GM21515 (cell line): Measurements from ENCODE around the gene TIMP1.

Experiments
- ATAC-seq: cut with Tn5 transposase; IDR thresholded peaks from one replicate; pipeline ENCODE4 v1.9.1; 2021; ENCODE audit not compliant: unreplicated experiment

The TIMP1 gene

GRCh38 chrX:47573341-47574075, 8.7 kb upstream of the TIMP1 start:
- no peak for ATAC-seq

- no peak for ATAC-seq
These were observed 8.1 kb upstream of the TIMP1 start for GRCh38 chrX:47574076-47574546.

- ATAC-seq: no peak
These were observed 7.5 kb upstream of the TIMP1 start for GRCh38 chrX:47574547-47575301.

GRCh38 chrX:47576021-47576898, 6.0 kb upstream of the TIMP1 start:
- no peak for ATAC-seq

DNA sequence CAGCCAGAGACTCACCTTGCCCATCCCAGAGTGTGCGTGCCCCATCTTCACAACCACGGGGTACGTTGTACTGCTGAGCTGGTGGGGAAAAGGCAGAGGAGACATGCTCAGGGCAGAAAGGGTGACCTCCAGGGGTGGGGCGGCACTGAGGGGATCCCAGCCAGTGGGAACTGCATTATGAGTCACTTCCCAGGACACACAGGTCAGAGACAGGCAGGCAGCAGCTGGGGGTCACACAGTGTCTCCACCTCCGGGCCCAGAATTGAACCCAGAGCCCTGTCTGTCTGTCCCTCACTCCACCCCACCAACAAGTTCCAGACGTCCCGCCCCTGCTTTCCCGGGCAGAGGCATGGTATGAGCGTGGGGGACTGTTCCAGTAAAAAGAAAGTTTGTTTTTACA, 4.8 kb upstream of the TIMP1 start:
- ATAC-seq: no peak

DNA sequence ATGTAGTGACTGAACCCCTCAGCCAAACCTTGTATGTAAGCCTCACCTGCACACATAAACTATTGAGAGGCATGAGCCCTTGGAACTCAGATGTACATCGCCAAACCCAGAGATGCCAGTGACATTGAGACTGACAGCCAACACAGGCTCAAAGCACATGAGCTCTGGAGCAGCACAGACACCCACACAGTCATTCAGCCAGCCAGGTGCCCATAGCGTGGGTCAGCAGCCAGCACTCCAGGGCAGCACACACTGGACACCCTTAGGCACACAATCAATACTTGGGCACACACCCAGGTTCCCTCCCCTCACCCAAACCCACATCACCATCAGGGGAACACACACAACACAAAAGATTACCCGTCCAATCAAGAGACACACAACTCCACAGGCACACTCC, 4.3 kb upstream of the TIMP1 start:
- ATAC-seq: no peak

- ATAC-seq: no peak
These were observed 3.5 kb upstream of the TIMP1 start for GRCh38 chrX:47578692-47579091.

- no peak for ATAC-seq
These were observed 2.7 kb upstream of the TIMP1 start for GRCh38 chrX:47579537-47579936.

DNA sequence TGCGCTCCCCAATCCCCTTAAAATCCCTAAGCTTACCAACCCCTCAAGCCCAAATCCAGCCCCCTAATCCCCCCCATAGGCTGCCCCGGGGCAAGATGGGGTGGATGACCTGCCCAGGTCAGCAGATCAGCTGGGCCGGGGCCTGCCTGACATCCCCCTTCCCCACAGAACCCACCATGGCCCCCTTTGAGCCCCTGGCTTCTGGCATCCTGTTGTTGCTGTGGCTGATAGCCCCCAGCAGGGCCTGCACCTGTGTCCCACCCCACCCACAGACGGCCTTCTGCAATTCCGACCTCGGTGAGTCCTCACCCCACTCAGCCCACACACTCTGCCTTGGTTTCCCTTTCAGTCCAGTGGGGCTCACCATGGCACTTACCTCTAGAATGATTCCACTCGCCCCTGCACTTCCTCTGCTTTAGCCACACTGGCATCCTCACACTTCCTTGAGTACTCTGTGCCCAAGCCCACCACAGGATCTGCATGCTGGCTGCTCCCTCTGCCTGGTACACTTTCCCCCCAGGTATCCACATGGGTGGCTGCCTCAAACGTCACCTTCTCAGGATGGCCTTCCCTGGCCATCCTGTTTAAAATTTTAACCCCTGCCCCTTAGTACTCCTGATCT, 1.1 kb downstream of the TIMP1 start:
- no peak for ATAC-seq

GRCh38 chrX:47584714-47585113, 2.5 kb downstream of the TIMP1 start:
- ATAC-seq: no peak

- no peak for ATAC-seq
These were observed 3.0 kb downstream of the TIMP1 start for GRCh38 chrX:47585273-47585672.

- ATAC-seq: no peak
These were observed 4.0 kb downstream of the TIMP1 start for GRCh38 chrX:47586043-47586787.

- no peak for ATAC-seq
These were observed 5.1 kb downstream of the TIMP1 start for GRCh38 chrX:47587091-47587891.

DNA sequence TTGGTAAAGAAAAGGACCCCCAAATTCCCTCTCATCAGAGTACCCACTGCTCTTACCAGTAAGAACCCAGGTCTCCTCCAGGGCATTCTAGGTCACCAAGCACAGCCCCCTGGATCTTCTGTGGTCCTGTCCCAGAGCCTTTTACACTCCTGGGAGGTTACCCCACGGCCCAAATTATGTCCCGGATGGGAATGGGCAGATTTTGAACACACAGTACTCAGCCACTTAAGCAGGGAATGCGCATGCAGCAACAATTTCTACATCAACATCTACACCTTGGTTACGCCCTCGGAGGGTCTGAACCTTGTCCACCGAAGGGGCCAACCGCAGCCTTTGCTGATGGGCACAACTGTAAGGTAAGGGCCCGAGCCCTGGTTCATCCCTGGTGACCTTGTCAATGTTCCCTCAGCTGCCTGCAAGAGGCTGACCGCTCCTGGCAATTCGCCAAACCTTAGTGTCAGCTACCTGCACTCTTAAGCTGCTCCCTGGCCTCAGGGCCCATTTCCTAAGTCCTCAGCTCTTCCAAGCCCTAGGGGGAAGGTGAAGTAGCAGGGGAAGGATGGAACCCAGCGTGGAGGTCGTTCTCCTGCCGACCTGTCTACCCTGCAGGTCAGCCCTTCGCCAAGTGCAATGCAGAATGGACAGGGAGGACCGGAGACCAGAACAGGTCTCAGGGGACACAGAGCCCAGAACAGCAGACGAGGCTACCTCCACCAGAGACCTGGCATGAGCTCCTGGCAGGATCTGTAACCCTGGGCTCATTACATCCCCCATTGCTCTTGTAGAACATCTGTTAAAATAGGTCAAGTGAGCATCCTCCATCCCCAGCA, 5.9 kb downstream of the TIMP1 start:
- no peak for ATAC-seq

GRCh38 chrX:47590984-47591383, 8.7 kb downstream of the TIMP1 start:
- ATAC-seq: no peak

- ATAC-seq: no peak
These were observed 11.3 kb downstream of the TIMP1 start for GRCh38 chrX:47593522-47593921.

- no peak for ATAC-seq
These were observed 13.5 kb downstream of the TIMP1 start for GRCh38 chrX:47595716-47596251.

DNA sequence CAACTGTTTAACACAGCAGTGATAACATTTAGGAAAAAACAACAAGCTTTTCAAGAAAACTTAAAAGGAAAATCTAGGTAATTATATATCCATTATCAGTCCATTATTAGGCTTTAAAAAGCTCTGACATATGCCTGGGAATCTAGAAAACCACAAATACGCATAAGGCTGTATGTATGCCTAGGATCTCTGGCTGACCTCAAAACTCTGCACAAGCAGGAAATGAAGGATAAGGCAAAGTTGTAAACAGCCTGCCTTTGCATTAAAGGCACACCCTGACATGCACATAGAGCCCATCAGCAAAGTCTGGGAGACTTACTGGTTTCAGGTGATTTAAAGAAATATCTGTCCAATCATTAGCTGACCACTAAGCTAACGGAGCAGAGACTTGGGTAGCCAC, 14.0 kb downstream of the TIMP1 start:
- ATAC-seq: no peak
